Endothelial cell of umbilical vein (primary cell): ENCODE measurements around the gene MYO18A. TPM values are rescaled to one million over a fixed set of nuclear protein-coding genes. Genes with fewer than 3 reads are reported as not detected.

ENCODE experiments used
- BruUV-seq: library from RNA; stranded (reverse); fragments of 400-500 nt; replicated peaks from 2 replicates; lab custom pipeline; 2021; lab: Mats Ljungman, UMichigan
- CTCF ChIA-PET: fragments of 300-600, 350-600 bp; sonication (Branson Sonifier 250); formaldehyde crosslinking; loops from one replicate; lab custom pipeline; 2021; ENCODE audit warnings: antibody characterized with exemption, inconsistent platforms; lab: Charles Lee
- POLR2A ChIA-PET: fragments of 300-600, 350-600 bp; sonication (Branson Sonifier 250); formaldehyde crosslinking; loops from one replicate; lab custom pipeline; 2021; ENCODE audit warnings: antibody characterized with exemption, inconsistent platforms; lab: Charles Lee
- DNase-seq: peaks from one replicate; pipeline ENCODE4 v3.0.0-alpha.2; 2011; ENCODE audit warnings: low read depth, low spot score
- FAIRE-seq: peaks from 2 replicates; lab custom pipeline; 2011; peaks lifted over from hg19 to GRCh38; lab: Jason Lieb, UNC
- H2AFZ ChIP-seq: 2 replicates; pipeline ENCODE4 v1.6.0; 2012; ENCODE audit warnings: low read depth, low read length, control low read depth, inconsistent platforms
- H3K27ac ChIP-seq: 2 replicates; pipeline ENCODE4 v1.5.1; 2011; ENCODE audit warnings: low read depth, mild to moderate bottlenecking, control low read depth, low read length, moderate library complexity; ENCODE audit not compliant: insufficient read depth
- H3K27me3 ChIP-seq, 2 experiments: 2 replicates each; pipeline versions ENCODE4 v1.6.0 to v1.6.1; 2011; ENCODE audit warnings: low read length in 2 of 2, mixed read lengths in 1 of 2; ENCODE audit not compliant: control insufficient read depth in 2 of 2, insufficient read depth in 2 of 2
- H3K36me3 ChIP-seq, 2 experiments: 2 replicates in 1 of 2; 3 replicates in 1 of 2; pipeline ENCODE4 v1.5.1; 2011; ENCODE audit warnings: low read length in 2 of 2, mild to moderate bottlenecking in 1 of 2, moderate library complexity in 1 of 2; ENCODE audit not compliant: control insufficient read depth in 2 of 2, insufficient read depth in 2 of 2; ENCODE audit errors: extremely low read depth in 1 of 2
- H3K4me1 ChIP-seq: 3 replicates; pipeline ENCODE4 v1.5.1; 2011; ENCODE audit warnings: mild to moderate bottlenecking, low read length; ENCODE audit not compliant: control insufficient read depth, insufficient read depth; ENCODE audit errors: extremely low read depth
- H3K4me2 ChIP-seq: 2 replicates; pipeline ENCODE4 v1.6.1; 2011; ENCODE audit warnings: low read length, control low read depth, mixed read lengths; ENCODE audit not compliant: insufficient read depth
- H3K4me3 ChIP-seq, 3 experiments: fragments of 200-600 bp in 1 of 3; sonication (generic), shearing (Covaris generic) in 1 of 3; replicated peaks in 1 of 3; 2 replicates each; pipeline ENCODE4 v1.5.1; 2011 to 2016; ENCODE audit warnings: control low read depth in 3 of 3, low read length in 3 of 3, mild to moderate bottlenecking in 2 of 3, inconsistent platforms in 1 of 3, low read depth in 1 of 3, moderate library complexity in 1 of 3; ENCODE audit not compliant: insufficient read depth in 1 of 3
- H3K79me2 ChIP-seq: 2 replicates; pipeline ENCODE4 v1.6.0; 2012; ENCODE audit warnings: low read length, inconsistent platforms; ENCODE audit not compliant: control insufficient read depth, insufficient read depth
- H3K9ac ChIP-seq: replicated peaks from 2 replicates; pipeline ENCODE3; 2011; ENCODE audit warnings: low read length, control low read depth; ENCODE audit not compliant: insufficient read depth; ENCODE audit errors: extremely low read depth
- H3K9me1 ChIP-seq: replicated peaks from 3 replicates; pipeline ENCODE4 v1.6.0; 2011; ENCODE audit warnings: mild to moderate bottlenecking, low read length; ENCODE audit not compliant: control insufficient read depth, insufficient read depth; ENCODE audit errors: extremely low read depth
- H3K9me3 ChIP-seq: replicated peaks from 2 replicates; pipeline ENCODE4 v1.5.1; 2012; ENCODE audit warnings: low read length, inconsistent platforms; ENCODE audit not compliant: control insufficient read depth, insufficient read depth
- H4K20me1 ChIP-seq: replicated peaks from 2 replicates; pipeline ENCODE3; 2011; ENCODE audit warnings: mild to moderate bottlenecking, low read length; ENCODE audit not compliant: control insufficient read depth, insufficient read depth; ENCODE audit errors: extremely low read depth
- EZH2 ChIP-seq: IDR thresholded peaks from 2 replicates; pipeline ENCODE4 v1.6.1; 2012; ENCODE audit warnings: borderline replicate concordance, low read depth, mild to moderate bottlenecking, moderate library complexity, low read length, inconsistent platforms; ENCODE audit not compliant: severe bottlenecking
- FOS ChIP-seq: IDR thresholded peaks from 2 replicates; pipeline ENCODE4 v1.6.1; 2011; ENCODE audit warnings: mild to moderate bottlenecking, low read length, moderate library complexity, borderline replicate concordance; ENCODE audit not compliant: insufficient read depth
- GATA2 ChIP-seq: IDR thresholded peaks from 2 replicates; pipeline ENCODE4 v1.7.0; 2011; ENCODE audit warnings: low read depth, mild to moderate bottlenecking, moderate library complexity, mixed read lengths, low read length; ENCODE audit not compliant: insufficient read length, insufficient read depth
- MYC ChIP-seq: IDR thresholded peaks from one replicate; pipeline ENCODE4 v1.6.1; 2011; ENCODE audit warnings: mild to moderate bottlenecking, low read depth, low read length
- POLR2A ChIP-seq: IDR thresholded peaks from 2 replicates; pipeline ENCODE4 v1.6.1; 2012; ENCODE audit warnings: low read depth, mild to moderate bottlenecking, control low read depth, low read length
- dilution Hi-C: fragments of 300-500 bp; cut with MboI; formaldehyde crosslinking; loops from one replicate; pipeline ENCODE4 v1.15.0; 2019; ENCODE audit warnings: low sequenced_read_pairs; ENCODE audit not compliant: extremely low pct_ligation_motif_present
- intact Hi-C: fragments of 100-400 bp; cut with micrococcal nuclease; formaldehyde crosslinking; loops from one replicate; pipeline ENCODE4 v1.10.0; 2022
- polyA plus RNA-seq, 4 experiments: library from polyadenylated mRNA; depleted of rRNA in 3 of 4; stranded (reverse) in 3 of 4; unstranded in 1 of 4; fragments of >200 nt; gene quantifications; 2 replicates each; pipeline versions ENCODE4 v1.2.1 to v1.2.3, GENCODE V29; 2011 to 2012; ENCODE audit warnings: missing spikeins in 1 of 4
- total RNA-seq: library from RNA; stranded (reverse); gene quantifications from 2 replicates; pipeline ENCODE4 v1.2.3, GENCODE V29; 2021
- TF ChIP-seq, protein P1 (sequence below), 2 donors: IDR thresholded peaks; 1 replicate in 1 of 2; 2 replicates in 1 of 2; pipeline ENCODE4 v1.5.1; 2011; ENCODE audit warnings: low read length in 2 of 2, mild to moderate bottlenecking in 2 of 2, moderate library complexity in 2 of 2, control low read depth in 1 of 2, inconsistent platforms in 1 of 2, low read depth in 1 of 2; ENCODE audit not compliant: insufficient read depth in 1 of 2; ENCODE audit errors: extremely low read depth in 1 of 2

Gene MYO18A
- total and polyA plus RNA-seq, 2 donors (not counting 3 experiments of a cell fraction or from before 2014, with no cell fraction given) = 3.9 to 28.3 TPM

DNA sequence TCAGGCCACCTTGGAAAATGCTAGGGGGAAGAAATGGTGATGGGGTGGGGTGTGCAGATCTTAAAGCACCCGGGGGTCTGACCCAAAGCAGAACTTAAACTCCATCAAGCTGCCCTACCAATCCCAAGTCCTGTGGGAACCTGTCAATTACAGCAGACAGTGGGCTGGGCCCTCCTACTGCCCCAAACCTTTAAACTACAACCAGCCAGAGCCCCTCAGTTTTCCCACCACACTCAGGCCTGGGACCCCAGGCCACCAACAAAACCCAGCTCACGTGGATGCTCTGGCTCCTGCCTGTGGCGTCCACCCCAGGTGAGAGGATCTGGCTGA is 2.7 kb downstream of the MYO18A start:
- no peaks in the 10 kb centered on the region for H3K36me3 ChIP-seq
- FAIRE-seq (no peak), DNase-seq (no peak)
- H3K4me3 ChIP-seq = no peak overlapping the region
- H3K9me3 ChIP-seq = no peaks in the 10 kb centered on the region
- no peak overlapping the region for H3K9ac ChIP-seq
- ChIA-PET CTCF (interaction anchor here (1.3 to 8.8 kb wide), 7 partner anchors 10 to 53 kb away, joined by 4 to 242 read pairs (median 9); no protein-coding TSS in a partner anchor), POLR2A (no interaction called here)
- dilution Hi-C loops (no loop called here), intact Hi-C loops (loop anchor here (2.0 kb wide), 1 partner anchor 19 kb away; no protein-coding TSS in a partner anchor)
- no peaks in the 10 kb centered on the region for H4K20me1 ChIP-seq
- H3K4me2 ChIP-seq = no peak overlapping the region
- no peaks in the 10 kb centered on the region for H3K27me3 ChIP-seq
- no peak overlapping the region for H3K27ac ChIP-seq
- peaks cover 11% of the 10 kb centered on the region for H3K4me1 ChIP-seq
- no peaks in the 10 kb centered on the region for H3K9me1 ChIP-seq
- no TSS peak for BruUV-seq
- no peak for TF ChIP-seq FOS
- TF ChIP-seq MYC = no peak
- no peak for TF ChIP-seq POLR2A
- no peak for TF ChIP-seq GATA2
- TF ChIP-seq EZH2 = no peak
- no peak overlapping the region for H2AFZ ChIP-seq
- no peaks in the 10 kb centered on the region for H3K79me2 ChIP-seq

DNA sequence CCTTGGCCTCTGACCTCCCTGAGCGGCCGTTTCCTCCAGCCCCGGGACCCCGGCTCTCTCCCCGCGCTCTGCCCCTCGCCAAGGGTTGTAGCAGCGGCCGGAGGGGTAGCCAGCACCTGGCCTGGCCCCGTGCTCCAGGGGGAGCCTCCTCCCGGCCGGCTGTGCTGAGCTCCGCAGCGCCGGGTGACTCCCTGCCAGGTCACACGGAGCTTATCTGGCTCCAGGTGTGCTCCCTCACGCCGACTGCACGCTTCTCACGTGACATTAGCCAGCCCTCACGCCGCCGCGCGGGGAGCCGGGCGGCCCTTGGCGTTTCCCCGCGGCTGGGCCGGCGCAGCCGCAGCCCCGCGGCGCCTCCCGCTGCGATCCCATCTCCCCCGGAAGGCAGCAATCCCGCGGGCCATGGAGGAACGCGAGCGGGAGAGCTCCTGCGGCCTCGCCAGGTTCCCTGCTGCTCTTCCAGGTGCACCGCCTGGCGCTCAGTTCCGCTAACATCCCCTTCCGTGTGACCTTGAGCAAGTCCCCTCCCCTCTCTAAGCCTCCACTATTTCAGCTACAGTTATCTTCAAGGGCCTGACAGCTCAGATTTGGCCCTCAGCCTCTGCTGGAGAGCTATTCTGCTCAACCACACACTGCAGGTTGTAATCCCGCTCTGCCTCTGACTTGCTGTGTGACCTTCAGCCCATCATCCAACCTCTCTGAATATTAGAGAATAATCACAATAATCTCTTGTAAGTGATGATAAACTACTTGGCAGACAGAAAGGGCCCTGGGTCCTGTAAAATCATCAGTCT is 3.4 kb downstream of the MYO18A start:
- H3K9me3 ChIP-seq = no peaks in the 10 kb centered on the region
- TF ChIP-seq EZH2 = no peak
- TF ChIP-seq, protein P1, sequence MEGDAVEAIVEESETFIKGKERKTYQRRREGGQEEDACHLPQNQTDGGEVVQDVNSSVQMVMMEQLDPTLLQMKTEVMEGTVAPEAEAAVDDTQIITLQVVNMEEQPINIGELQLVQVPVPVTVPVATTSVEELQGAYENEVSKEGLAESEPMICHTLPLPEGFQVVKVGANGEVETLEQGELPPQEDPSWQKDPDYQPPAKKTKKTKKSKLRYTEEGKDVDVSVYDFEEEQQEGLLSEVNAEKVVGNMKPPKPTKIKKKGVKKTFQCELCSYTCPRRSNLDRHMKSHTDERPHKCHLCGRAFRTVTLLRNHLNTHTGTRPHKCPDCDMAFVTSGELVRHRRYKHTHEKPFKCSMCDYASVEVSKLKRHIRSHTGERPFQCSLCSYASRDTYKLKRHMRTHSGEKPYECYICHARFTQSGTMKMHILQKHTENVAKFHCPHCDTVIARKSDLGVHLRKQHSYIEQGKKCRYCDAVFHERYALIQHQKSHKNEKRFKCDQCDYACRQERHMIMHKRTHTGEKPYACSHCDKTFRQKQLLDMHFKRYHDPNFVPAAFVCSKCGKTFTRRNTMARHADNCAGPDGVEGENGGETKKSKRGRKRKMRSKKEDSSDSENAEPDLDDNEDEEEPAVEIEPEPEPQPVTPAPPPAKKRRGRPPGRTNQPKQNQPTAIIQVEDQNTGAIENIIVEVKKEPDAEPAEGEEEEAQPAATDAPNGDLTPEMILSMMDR (IDR thresholded peaks at IDR 0.05; ENCODE audit: extremely low read depth in 1 of 2, insufficient read depth in 1 of 2, low read depth in 1 of 2, low read length in 2 of 2) = no peak
- no peak for TF ChIP-seq MYC
- TF ChIP-seq POLR2A = peak; percentile 23
- dilution Hi-C loops (no loop called here), intact Hi-C loops (loop anchor here (2.0 kb wide), 1 partner anchor 20 kb away; no protein-coding TSS in a partner anchor)
- no TSS peak for BruUV-seq
- POLR2A ChIA-PET = no interaction called here
- peak; percentile 12 for FAIRE-seq
- no peak overlapping the region for H3K27ac ChIP-seq
- peaks cover 11% of the 10 kb centered on the region for H3K4me1 ChIP-seq
- CTCF ChIA-PET = interaction anchor here (0.6 to 8.8 kb wide), 12 partner anchors 9 to 396 kb away, joined by 3 to 242 read pairs (median 5); no protein-coding TSS in a partner anchor
- H3K79me2 ChIP-seq = no peaks in the 10 kb centered on the region
- H3K4me3 ChIP-seq = peak overlapping the region; percentile 14 to 41 (median 23)
- no peaks in the 10 kb centered on the region for H3K27me3 ChIP-seq
- H3K36me3 ChIP-seq = no peaks in the 10 kb centered on the region
- H2AFZ ChIP-seq = peak overlapping the region; percentile 97
- H3K9ac ChIP-seq = peak overlapping the region; percentile 58
- DNase-seq = peak; percentile 45
- no peaks in the 10 kb centered on the region for H4K20me1 ChIP-seq
- peak overlapping the region; percentile 79 for H3K4me2 ChIP-seq
- H3K9me1 ChIP-seq = no peaks in the 10 kb centered on the region
